Inferior parietal cortex (tissue), 1 donor: ENCODE measurements around the gene CCSER2.
A peak's percentile ranks its signal among the peaks of the same experiment; 100 is the strongest.
"Not testable (repeated sequence)": the region's sequence is repeated elsewhere in the genome, so short reads cannot be mapped to it uniquely, and the experiment has no call there.

ENCODE experiments used
- DNase-seq: peaks from one replicate; pipeline ENCODE4 v3.0.0-alpha.2; 2016; ENCODE audit errors: extremely low spot score

CCSER2 gene

GRCh38 chr10:84314275-84314674 is 14.1 kb upstream of the CCSER2 start:
- no peak for DNase-seq

- no peak for DNase-seq
Observed at GRCh38 chr10:84317174-84317573, 11.2 kb upstream of the CCSER2 start.

DNA sequence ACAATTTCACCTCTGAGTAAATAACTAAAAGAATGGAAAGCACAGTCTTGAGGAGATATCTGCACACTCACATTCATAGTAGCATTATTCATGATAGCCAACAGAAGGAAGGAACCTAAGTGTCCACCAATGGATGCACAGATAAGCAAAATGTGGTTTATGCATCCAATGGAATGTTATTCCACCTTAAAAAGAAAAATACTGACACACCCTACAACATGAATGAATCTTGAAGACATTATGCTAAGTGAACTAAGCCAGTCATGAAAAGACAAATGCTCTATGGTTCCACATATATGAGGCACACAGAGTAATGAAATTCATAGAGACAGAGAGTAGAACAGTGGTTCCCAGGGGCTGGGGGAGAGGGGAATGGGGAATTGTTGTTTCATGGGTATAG is 6.5 kb upstream of the CCSER2 start:
- DNase-seq = no peak

DNA sequence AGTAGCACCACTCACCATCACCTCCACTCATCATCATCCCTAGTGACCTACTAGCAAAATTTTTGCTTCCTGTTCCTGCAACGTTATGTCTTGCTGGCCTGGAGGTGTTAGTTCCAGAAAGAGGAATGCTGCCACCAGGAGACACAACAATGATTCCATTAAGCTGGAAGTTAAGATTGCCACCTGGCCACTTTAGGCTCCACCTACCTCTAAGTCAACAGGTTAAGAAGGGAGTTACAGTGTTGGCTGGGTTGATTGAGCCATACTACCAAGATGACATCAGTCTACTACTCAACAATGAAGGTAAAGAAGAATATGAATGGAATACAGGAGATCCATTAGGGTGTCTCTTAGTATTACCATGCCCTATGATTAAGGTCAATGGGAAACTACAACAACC is 4.8 kb upstream of the CCSER2 start:
- not testable (repeated sequence) for DNase-seq

GRCh38 chr10:84326995-84327394 is 1.4 kb upstream of the CCSER2 start:
- DNase-seq = not testable (repeated sequence)

GRCh38 chr10:84329196-84329611 is 815 bp downstream of the CCSER2 start:
- peak; percentile 32 for DNase-seq

DNA sequence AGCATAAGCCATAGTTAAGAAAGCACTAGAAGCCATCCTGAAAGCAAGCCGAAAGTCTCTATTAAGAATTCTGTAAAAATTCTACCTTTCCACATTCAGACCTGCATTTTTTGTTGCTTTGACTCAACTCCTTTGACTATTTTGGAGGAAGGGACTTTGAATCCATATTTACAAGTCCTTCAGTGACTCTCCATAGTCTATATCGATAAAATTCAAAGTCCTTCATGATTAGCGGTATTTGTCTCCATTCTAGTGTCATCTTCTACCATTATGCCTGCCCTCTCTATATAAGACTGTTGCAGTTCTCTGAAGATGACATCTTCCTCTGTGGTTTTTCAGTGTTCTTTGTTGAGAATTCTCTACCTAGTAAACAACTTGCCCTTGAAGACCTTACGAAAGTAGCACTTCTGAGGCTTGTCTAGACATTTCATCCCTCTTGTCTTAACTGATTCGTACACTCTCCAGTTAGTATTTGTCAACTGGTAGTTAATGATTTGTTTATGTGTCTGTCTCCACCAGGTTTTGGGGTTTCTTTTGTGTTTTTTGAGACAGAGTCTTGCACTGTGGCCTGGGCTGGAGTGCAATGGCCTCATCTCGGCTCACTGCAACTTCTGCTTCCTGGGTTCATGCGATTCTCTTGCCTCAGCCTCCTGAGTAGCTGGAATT is 1.7 kb downstream of the CCSER2 start:
- no peak for DNase-seq

- DNase-seq = no peak
Observed at GRCh38 chr10:84331091-84331490, 2.7 kb downstream of the CCSER2 start.

GRCh38 chr10:84333864-84334451 is 5.6 kb downstream of the CCSER2 start:
- no peak for DNase-seq

- DNase-seq = no peak
Observed at GRCh38 chr10:84334811-84335210, 6.4 kb downstream of the CCSER2 start.

DNA sequence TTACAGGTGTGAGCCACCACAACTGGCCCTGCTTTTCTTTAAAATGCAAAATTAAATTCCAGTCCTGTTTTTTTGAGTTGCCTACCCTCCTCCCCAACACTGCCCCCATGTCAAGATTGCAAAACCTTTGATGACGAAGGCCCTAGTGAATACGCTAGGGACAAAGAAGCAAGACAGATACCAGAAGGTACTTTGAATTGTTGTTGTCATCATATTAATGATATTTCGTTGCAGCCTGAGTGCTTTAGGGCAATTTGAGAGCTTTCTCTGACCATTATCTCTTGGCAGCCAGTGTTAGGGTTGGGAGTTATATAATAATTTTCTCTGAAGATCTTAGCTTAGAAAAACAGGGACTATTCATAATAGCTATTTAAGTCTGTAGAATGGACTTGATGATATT is 7.1 kb downstream of the CCSER2 start:
- no peak for DNase-seq

- DNase-seq = no peak
Observed at GRCh38 chr10:84336406-84337090, 8.2 kb downstream of the CCSER2 start.

GRCh38 chr10:84337199-84337598 is 8.8 kb downstream of the CCSER2 start:
- no peak for DNase-seq

GRCh38 chr10:84339025-84339424 is 10.6 kb downstream of the CCSER2 start:
- DNase-seq = no peak

DNA sequence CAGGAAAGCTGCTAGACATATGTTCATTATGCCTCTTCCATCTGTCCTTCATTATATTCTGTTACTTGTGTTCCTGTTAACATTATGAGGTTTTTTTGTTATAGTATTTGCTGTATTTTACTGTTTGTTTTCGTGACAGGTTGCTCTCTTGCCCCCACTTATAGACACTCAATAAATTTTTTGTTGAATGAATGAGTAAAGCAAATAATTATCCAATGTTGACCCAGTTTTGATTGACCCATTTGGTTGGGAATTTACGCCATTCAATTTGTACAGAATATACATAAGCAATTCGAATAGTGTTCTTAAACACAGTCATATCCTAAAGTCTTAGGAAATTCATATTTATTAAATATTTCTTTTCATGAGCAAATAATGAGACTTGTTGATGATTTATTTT is 11.8 kb downstream of the CCSER2 start:
- DNase-seq = no peak

DNA sequence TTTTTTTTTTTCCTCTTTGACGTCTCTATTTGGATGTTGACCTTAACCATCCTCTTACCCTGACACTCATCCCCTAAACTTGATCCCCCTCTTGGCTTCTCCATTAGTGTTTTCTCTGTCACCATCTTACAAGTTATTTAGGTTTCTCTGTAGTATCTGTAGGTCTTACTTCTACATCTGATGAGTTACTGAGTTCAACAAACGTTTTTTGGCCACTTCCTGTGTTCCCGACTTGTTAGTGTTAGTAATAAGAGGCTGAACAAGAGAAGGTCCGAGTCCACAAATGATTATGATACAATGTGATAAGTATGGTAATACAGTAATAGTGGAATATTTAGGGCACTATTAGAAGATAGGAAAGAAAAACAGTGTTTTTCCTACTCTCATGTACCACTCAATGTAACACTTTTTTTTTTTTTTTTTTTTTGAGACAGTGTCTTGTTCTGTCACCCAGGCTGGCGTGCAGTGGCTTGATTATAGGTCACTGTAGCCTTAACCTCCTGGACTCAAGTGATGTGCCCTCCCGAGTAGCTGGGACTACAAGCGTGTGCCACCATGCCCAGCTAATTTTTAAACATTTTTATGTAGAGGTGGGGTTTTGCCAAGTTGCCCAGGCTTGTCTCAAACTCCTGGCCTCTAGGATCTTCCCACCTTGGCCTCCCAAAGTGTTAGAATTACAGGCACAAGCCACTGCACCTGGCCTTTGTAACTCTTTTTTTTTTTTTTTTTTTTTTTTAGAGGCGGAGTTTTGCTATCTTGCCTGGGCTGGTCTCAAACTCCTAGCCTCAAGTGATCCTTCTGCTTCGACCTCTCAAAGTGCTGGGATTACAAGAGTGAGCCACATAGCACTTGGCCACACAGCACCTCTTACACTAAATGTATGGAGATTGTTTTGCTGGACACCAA is 12.5 kb downstream of the CCSER2 start:
- no peak for DNase-seq

GRCh38 chr10:84341538-84341856 is 13.1 kb downstream of the CCSER2 start:
- DNase-seq = no peak

- DNase-seq = no peak
Observed at GRCh38 chr10:84341983-84342382, 13.6 kb downstream of the CCSER2 start.

GRCh38 chr10:84342584-84342983 is 14.2 kb downstream of the CCSER2 start:
- DNase-seq = no peak

DNA sequence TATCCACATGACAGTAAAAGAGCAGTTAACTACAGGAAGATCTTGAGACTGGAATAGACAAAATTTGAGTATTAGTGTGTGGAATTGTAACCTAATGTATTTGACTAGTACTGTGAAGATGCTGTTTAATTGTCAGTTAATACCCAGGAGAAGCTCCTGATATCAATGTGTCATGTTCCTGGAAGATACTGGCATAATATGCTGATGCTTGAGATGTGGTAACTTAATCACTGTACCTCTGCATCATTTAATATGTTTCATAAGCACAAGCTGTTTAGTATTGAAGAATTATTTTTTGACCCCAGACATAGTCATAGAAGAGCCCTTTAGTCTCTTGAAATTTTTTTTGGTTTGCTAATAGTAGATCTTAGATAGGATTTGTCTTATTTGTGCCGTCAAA is 15.4 kb downstream of the CCSER2 start:
- DNase-seq = no peak

- DNase-seq = no peak
Observed at GRCh38 chr10:84344526-84344925, 16.1 kb downstream of the CCSER2 start.

DNA sequence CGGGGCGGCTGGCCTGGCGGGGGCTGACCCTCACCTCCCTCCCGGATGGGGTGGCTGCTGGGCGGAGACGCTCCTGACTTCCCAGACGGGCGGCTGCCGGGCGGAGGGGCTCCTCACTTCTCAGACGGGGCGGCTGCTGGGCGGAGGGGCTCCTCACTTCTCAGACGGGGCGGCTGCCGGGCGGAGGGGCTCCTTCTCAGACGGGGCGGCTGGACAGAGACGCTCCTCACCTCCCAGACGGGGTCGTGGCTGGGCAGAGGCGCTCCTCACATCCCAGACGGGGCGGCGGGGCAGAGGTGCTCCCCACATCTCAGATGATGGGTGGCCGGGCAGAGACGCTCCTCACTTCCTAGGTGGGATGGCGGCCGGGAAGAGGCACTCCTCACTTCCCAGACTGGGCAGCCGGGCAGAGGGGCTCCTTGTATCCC is 19.2 kb downstream of the CCSER2 start:
- not testable (repeated sequence) for DNase-seq
